LNCAP (cell line): Measurements from ENCODE around the gene FOXI3.

Experiments
- TF ChIP-seq, protein P1 (sequence below): fragments of 450-650 bp; IDR thresholded peaks from 2 replicates; pipeline ENCODE4 v1.5.1; 2017; ENCODE audit warnings: mild to moderate bottlenecking

The FOXI3 gene

DNA sequence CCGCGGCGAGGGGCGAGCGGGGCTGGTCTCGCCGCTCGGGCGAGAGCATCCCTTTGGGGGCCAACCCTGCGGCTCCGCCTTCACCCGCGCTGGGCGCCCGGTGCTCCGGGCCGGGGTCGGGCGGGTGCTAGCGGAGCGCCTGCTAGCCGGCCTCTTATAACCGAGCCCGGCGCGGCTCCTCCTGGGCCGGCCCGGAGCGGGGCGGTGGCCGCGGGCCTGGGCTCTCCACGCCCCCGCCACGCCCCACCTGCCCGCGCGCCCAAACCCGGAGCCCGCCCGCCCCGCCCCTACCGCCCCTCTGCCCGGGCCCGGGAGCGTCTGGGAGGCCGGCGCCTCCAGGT, at the start of gene FOXI3:
Gene FOXI3 (minus strand): TSS at position 129 of the 341 bp plus-strand sequence. CDS start 158 bp downstream, outside the sequence.
- TF ChIP-seq, protein P1, sequence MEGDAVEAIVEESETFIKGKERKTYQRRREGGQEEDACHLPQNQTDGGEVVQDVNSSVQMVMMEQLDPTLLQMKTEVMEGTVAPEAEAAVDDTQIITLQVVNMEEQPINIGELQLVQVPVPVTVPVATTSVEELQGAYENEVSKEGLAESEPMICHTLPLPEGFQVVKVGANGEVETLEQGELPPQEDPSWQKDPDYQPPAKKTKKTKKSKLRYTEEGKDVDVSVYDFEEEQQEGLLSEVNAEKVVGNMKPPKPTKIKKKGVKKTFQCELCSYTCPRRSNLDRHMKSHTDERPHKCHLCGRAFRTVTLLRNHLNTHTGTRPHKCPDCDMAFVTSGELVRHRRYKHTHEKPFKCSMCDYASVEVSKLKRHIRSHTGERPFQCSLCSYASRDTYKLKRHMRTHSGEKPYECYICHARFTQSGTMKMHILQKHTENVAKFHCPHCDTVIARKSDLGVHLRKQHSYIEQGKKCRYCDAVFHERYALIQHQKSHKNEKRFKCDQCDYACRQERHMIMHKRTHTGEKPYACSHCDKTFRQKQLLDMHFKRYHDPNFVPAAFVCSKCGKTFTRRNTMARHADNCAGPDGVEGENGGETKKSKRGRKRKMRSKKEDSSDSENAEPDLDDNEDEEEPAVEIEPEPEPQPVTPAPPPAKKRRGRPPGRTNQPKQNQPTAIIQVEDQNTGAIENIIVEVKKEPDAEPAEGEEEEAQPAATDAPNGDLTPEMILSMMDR = no peak

DNA sequence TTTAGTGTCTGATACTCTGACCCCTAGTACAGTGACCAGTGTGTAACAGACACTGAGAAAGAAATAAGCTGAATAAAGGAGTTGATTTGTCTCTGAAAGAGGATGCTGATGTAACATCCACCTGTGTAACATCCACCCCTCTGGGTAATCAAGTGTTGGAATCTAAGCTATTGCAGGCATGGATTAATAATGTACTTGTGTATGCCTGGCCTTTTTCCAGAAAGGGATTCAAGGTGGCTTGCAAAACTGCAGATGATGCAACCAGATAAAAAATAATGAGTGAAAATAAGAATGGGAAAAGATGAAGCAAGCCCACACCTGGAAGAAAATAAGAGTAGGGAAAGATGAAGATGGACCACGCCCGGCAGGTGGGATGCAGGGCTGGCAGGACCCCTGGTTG, 48.2 kb upstream of the FOXI3 start:
- TF ChIP-seq, protein P1 = no peak

DNA sequence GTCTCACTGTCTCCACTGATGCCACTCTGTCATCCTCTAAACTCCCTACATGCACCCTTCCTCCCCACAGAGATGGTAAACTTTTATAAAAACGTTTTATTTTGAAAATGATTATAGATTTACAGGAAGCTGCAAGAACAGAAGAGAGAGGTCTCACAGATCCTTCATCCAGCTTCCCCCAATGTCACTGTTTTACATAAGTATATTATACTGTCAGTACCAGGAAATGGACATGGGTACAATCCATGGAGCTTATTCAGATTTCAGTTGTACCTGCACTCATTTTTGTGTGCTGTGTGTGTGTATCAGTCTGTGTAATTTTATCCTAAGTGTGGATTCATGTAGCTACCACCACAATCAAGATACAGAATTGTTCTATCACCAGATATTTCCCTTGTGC, 46.7 kb upstream of the FOXI3 start:
- TF ChIP-seq, protein P1 = no peak

DNA sequence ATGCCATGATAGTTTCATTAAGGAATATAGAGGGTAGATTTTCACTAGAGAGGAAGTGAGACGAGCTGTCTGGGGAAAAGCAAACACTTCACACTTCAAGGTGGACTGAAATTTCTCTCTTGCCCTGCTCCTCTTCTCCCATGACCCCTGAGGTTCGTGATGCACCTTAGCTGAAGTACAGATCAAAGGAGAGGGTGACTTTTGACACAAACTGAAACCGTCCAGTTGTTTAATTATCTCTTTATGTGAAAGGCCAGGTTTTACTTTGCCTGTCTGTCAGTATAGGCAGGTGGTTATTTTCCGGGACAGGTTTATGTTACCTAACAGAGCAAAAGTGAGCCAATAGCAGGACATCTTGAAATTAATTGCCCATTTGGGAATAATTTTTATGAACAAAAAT, 41.0 kb upstream of the FOXI3 start:
- TF ChIP-seq, protein P1 = no peak

DNA sequence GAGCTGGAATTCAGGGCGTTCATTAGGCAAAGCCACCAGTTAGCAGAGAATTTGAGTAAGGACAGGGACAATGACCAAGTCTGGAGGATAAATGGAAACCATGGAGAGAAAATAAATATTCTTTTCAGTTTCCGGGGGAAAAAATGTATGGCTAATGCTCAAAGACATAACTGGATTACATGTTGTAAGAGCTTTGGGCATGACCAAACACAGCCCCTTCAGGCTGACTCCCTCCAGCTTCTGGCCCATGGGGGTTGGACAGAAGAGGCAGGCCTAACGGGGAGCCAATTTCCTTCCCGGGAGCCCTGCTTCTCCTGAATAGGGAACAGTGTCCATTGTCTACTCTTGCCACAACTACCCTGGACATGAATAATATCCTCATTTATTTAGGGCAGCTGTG, 39.5 kb upstream of the FOXI3 start:
- TF ChIP-seq, protein P1 = no peak

DNA sequence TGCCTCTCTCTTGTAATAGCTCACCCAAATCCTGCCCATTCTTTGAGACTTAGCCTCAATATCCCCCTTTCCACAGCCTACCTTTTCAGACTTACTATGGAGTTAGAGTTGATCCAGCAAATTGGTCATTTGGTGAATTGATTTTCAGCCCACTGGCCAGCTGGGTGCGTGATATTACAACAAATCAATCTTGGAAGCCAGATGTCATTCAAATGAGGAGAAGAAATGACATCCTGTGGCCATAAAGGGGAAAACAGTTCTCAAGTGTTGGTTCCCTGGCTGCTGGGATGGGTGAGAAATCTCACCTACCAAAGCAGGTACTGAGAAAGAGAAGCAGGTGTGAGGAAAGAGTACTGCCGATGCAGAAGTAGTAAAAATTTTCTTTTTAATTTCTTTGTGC, 36.7 kb upstream of the FOXI3 start:
- TF ChIP-seq, protein P1 = no peak

DNA sequence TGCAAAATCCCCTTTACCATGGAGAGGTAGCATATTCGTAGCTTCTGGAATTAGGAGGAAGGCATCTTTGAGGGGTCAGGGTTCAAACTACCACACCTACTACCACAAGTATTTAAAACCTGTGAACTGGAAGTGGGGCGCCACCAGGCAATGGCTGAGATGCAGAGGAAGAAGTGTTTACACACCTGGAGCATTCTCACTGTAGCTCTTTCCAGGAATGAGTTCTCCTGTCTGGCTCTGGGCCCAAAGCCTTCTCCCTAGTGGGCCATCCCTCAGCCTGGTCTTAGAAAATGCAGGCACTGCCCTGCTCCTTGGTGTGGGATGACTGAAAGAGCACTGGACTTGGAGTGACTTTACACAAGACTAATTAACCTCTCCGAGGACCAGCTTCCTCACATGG, 30.7 kb upstream of the FOXI3 start:
- TF ChIP-seq, protein P1 = no peak

DNA sequence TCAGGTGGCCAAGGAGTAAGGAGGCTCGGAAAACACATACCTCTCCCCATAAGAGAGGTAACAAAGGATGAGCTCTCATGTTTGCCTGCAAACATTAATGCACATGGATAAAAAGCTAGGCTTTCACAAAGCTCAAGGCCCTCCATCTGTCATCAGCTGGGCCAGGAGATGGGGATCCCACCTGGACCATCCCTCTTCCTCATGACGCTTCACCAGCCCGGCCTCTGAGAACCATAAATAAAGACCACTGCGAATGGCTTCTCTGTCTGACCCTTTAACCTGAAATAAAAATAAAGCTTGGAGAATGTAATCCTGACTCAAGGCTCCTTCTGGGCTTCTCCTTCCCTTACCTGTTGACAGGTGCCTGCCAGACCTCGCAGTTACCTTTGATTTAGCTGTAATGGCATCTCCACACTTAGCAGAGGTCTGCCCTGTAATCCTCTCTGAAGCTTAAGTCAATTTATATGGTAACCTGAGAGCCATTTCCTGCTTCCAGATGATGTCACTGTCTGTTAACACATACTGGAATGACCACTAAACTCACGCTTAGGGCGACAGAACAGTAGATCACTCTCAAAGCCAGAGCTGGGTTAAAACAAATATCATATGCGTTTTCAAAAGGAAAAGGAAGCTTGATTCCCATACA, 29.3 kb upstream of the FOXI3 start:
- TF ChIP-seq, protein P1 = no peak
